GM06990 (cell line): ENCODE data around the gene RIMS3.

Experiments
- DNase-seq: peaks from one replicate; pipeline ENCODE4 v3.0.0-alpha.2; 2011; ENCODE audit not compliant: insufficient read length; ENCODE audit errors: extremely low read depth
- H3K27me3 ChIP-seq: replicated peaks from 2 replicates; pipeline ENCODE4 v1.6.0; 2011; ENCODE audit warnings: low read length; ENCODE audit not compliant: control insufficient read depth, insufficient read depth
- H3K36me3 ChIP-seq: 2 replicates; pipeline ENCODE4 v1.5.1; 2011; ENCODE audit warnings: low read length; ENCODE audit not compliant: control insufficient read depth, insufficient read depth
- H3K4me3 ChIP-seq: replicated peaks from 2 replicates; pipeline ENCODE4 v1.5.1; 2011; ENCODE audit warnings: low read depth, mild to moderate bottlenecking, control low read depth, low read length
- CTCF ChIP-seq: IDR thresholded peaks from 2 replicates; pipeline ENCODE4 v1.5.1; 2011; ENCODE audit warnings: low read length, control low read depth, mild to moderate bottlenecking, inconsistent platforms; ENCODE audit not compliant: insufficient read depth, poor library complexity, severe bottlenecking

The RIMS3 gene

GRCh38 chr1:40709802-40710278 lies 44.4 kb upstream of the RIMS3 start:
- peak overlapping the region; percentile 77 for H3K4me3 ChIP-seq
- H3K27me3 ChIP-seq, result no peaks in the 10 kb centered on the region
- DNase-seq, result no peak
- peaks cover 3% of the 10 kb centered on the region for H3K36me3 ChIP-seq
- no peak for TF ChIP-seq CTCF

DNA sequence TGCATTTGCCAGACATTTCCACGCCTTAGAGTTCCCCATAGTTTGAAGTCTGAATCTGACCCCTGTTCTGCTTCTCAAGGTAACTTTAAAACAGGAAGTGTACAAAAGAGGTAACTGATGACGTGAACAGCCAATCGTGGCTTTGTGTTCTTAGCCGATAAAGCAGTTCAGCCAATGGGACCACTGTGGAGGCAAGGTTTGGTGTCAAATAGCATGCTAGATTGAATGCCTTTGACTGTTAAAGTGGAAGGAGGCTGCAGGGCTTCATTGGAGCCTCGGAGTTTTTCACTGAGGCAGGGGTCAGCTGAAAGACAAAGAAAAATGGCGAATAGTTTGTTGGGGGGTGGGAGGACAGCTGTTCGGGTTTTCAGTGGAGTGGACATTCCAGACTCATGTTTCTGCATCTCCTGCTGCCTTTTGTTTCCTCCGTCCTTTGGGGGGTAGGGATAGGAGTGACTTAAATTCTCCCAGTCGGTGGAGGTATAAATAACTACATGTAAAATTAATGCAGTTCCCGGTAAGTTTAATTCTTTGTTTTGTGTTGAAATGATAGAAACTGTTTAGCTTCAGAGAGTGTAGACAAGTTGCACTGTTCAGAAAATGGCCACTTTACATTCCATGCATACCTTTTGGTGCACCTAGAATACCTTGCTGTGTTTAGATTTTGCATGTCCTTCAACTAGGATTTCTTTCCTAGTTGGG lies 43.8 kb upstream of the RIMS3 start:
- peaks cover 3% of the 10 kb centered on the region for H3K36me3 ChIP-seq
- TF ChIP-seq CTCF, result no peak
- H3K4me3 ChIP-seq, result peak overlapping the region; percentile 77
- no peaks in the 10 kb centered on the region for H3K27me3 ChIP-seq
- DNase-seq, result peak; percentile 82

- Histone ChIP-seq H3K36me3 (peaks cover 3% of the 10 kb centered on the region), H3K27me3 (no peaks in the 10 kb centered on the region), H3K4me3 (peak overlapping the region; percentile 77)
- no peak for DNase-seq
- TF ChIP-seq CTCF, result no peak
Measured at GRCh38 chr1:40708750-40709099, 43.2 kb upstream of the RIMS3 start.

GRCh38 chr1:40706626-40707025 lies 41.1 kb upstream of the RIMS3 start:
- TF ChIP-seq CTCF, result no peak
- no peaks in the 10 kb centered on the region for H3K27me3 ChIP-seq
- H3K4me3 ChIP-seq, result no peak overlapping the region
- DNase-seq, result no peak
- H3K36me3 ChIP-seq, result no peaks in the 10 kb centered on the region

GRCh38 chr1:40704817-40705733 lies 39.6 kb upstream of the RIMS3 start:
- H3K27me3 ChIP-seq, result no peaks in the 10 kb centered on the region
- DNase-seq, result no peak
- no peaks in the 10 kb centered on the region; the same call in 1 of the 2 replicates for H3K36me3 ChIP-seq
- no peak overlapping the region for H3K4me3 ChIP-seq
- TF ChIP-seq CTCF, result no peak
